Left ventricle myocardium superior (tissue), 1 donor: ENCODE data around the gene WDR44. TPM values are rescaled to one million over a fixed set of nuclear protein-coding genes. Genes with fewer than 3 reads are reported as not detected.
"Not testable (repeated sequence)": the region's sequence is repeated elsewhere in the genome, so short reads cannot be mapped to it uniquely, and the experiment has no call there.

Experiments
- ATAC-seq: fragments of 200-7000 bp; cut with Tn5 transposase; one replicate; pipeline ENCODE4 v1.9.1; 2020; ENCODE audit warnings: mild to moderate bottlenecking, moderate library complexity
- DNase-seq: peaks from one replicate; pipeline ENCODE4 v3.0.0-alpha.2; 2020
- intact Hi-C: fragments of 100-400 bp; cut with micrococcal nuclease; formaldehyde crosslinking; loops from one replicate; pipeline ENCODE4 v1.11.0; 2022
- long read RNA-seq: library from polyadenylated mRNA; unstranded; transcript quantifications from one replicate; pipeline ENCODE4 v2.0.0, GENCODE V29; 2021
- total RNA-seq: library from RNA; stranded (reverse); fragmentation: NEBNext Ultra II Directional; extraction: Animal tissue kit (Norgen Biotek cat#: 25700); gene quantifications from one replicate; pipeline ENCODE4 v1.2.1, GENCODE V29; 2021
- donor health status: DM: no; HTN: yes; CAD: no; lungs with severe emphysema.

Gene WDR44
- 10.8 TPM for total RNA-seq
- long read RNA-seq, full-length matches to known transcripts = 10 of 14 reads
- long read RNA-seq, partial matches to known transcripts = 2 of 14 reads
- long read RNA-seq, other reads (novel, unspliced or antisense) = 2 of 14 reads

- ATAC-seq = peak; percentile 98
- DNase-seq = peak; percentile 95
- intact Hi-C loops = no loop called here
These were observed at the start of gene WDR44 for GRCh38 chrX:118345464-118346257. Gene WDR44 (plus strand): TSS chrX:118346106. CDS start chrX:118346504, 398 bp downstream.

GRCh38 chrX:118305827-118306226, 40.1 kb upstream of the WDR44 start:
- intact Hi-C loops, ATAC-seq, DNase-seq: not testable (repeated sequence)

- ATAC-seq = no peak
- no peak for DNase-seq
- intact Hi-C loops = no loop called here
These were observed 30.4 kb upstream of the WDR44 start for GRCh38 chrX:118315529-118315928.

- intact Hi-C loops = no loop called here
- ATAC-seq (no peak), DNase-seq (no peak)
These were observed 21.3 kb upstream of the WDR44 start for GRCh38 chrX:118324588-118324987.

GRCh38 chrX:118325453-118325852, 20.5 kb upstream of the WDR44 start:
- ATAC-seq = no peak
- DNase-seq = no peak

GRCh38 chrX:118329175-118329574, 16.7 kb upstream of the WDR44 start:
- intact Hi-C loops = no loop called here
- ATAC-seq = peak; percentile 39
- no peak for DNase-seq

More at GRCh38 chrX:118325453-118325852, 20.5 kb upstream of the WDR44 start:
- intact Hi-C loops = no loop called here

- intact Hi-C loops = no loop called here
- ATAC-seq = no peak
- no peak for DNase-seq
These were observed 8.2 kb upstream of the WDR44 start for GRCh38 chrX:118337687-118338086.

- no peak for ATAC-seq
- DNase-seq = no peak
- intact Hi-C loops = no loop called here
These were observed 7.0 kb upstream of the WDR44 start for GRCh38 chrX:118338930-118339329.

GRCh38 chrX:118345045-118345463, 852 bp upstream of the WDR44 start:
- ATAC-seq (peak; percentile 6), DNase-seq (no peak)
- intact Hi-C loops = no loop called here

- DNase-seq (peak; percentile 57), ATAC-seq (peak; percentile 52)
- intact Hi-C loops = no loop called here
These were observed 570 bp downstream of the WDR44 start for GRCh38 chrX:118346258-118347094.

- ATAC-seq (no peak), DNase-seq (no peak)
- intact Hi-C loops = no loop called here
These were observed 1.2 kb downstream of the WDR44 start for GRCh38 chrX:118347131-118347530.

- DNase-seq (no peak), ATAC-seq (no peak)
- intact Hi-C loops = no loop called here
These were observed 1.8 kb downstream of the WDR44 start for GRCh38 chrX:118347736-118348135.

GRCh38 chrX:118348186-118348810, 2.4 kb downstream of the WDR44 start:
- ATAC-seq = no peak
- intact Hi-C loops = no loop called here
- DNase-seq = no peak

- intact Hi-C loops = no loop called here
- DNase-seq (no peak), ATAC-seq (no peak)
These were observed 3.3 kb downstream of the WDR44 start for GRCh38 chrX:118349188-118349587.

- no peak for DNase-seq
- ATAC-seq = no peak
- intact Hi-C loops = no loop called here
These were observed 4.3 kb downstream of the WDR44 start for GRCh38 chrX:118350221-118350620.

- intact Hi-C loops = no loop called here
- ATAC-seq (no peak), DNase-seq (no peak)
These were observed 4.8 kb downstream of the WDR44 start for GRCh38 chrX:118350706-118351105.

- intact Hi-C loops = no loop called here
- no peak for DNase-seq
These were observed 6.7 kb downstream of the WDR44 start for GRCh38 chrX:118352566-118352965.

GRCh38 chrX:118353081-118353850, 7.4 kb downstream of the WDR44 start:
- intact Hi-C loops = no loop called here
- ATAC-seq (no peak), DNase-seq (no peak)

More at GRCh38 chrX:118352566-118352965, 6.7 kb downstream of the WDR44 start:
- no peak for ATAC-seq
